CD4-positive, alpha-beta T cell treated with Interleukin-10 for 1 hour (primary cell): ENCODE results near the gene PRCP.

ENCODE experiments used
- DNase-seq: peaks from one replicate; pipeline ENCODE4 v3.0.0-alpha.2; 2020

PRCP gene

DNA sequence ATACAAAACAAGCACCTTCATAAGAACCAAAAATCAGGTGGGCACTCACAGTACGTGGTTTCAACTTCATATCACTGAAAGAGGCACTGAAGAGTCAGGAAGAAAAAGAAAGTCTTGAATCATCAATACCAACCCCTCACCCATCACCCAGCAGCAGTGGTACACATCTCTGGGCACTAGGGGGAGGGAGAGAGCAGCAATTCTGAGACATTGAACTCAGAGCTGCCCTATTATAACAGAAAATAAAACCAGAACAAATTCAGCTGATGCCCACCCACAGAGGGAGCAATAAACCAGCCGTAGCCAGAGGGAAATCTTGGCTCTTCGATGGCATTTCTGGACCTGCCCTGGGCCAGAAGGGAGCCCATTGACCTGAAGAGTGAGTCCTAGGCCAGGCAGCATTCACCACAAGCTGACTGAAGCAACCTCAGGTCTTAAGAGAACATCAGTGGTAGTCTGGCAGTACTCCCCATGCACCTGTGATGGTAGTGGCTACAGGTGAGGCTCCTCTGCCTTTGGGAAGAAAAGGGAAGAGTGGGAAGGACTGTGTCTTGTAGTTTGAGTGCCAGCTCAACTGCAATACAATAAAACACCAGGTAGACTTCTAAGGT lies 124.4 kb downstream of the PRCP start:
- DNase-seq = peak; percentile 25

DNA sequence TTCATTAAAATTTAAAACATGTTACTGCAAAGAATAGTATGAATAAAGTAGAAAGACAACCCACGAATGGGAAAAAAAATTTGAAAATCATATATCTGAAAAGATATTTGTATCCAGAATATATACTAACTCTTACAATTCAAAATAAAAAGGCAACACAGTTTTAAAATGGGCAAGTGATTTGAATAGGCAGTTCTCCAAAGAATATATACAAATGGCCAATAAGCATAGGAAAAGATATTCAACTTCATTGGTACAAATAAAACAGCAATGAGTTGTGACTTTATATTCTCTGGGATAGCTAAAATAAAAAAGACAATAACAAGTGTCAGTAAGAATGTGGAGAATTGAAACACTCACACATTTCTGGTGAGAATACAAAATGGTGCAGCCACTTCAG lies 125.0 kb downstream of the PRCP start:
- no peak for DNase-seq
